HCT116 (cell line): ENCODE results near the gene SEL1L2. TPM values are rescaled to one million over a fixed set of nuclear protein-coding genes. Genes with fewer than 3 reads are reported as not detected.

Experiments
- ATAC-seq: fragments of 200-7000 bp; cut with Tn5 transposase; 2 replicates; pipeline ENCODE4 v1.9.1; 2020; ENCODE audit warnings: mild to moderate bottlenecking, moderate library complexity
- BruUV-seq: library from RNA; stranded (reverse); fragments of 400-500 nt; replicated peaks from 2 replicates; lab custom pipeline; 2021; lab: Mats Ljungman, UMichigan
- CTCF ChIA-PET: fragments of 300-600 bp; sonication (Branson Sonifier 250); formaldehyde crosslinking; loops from one replicate; lab custom pipeline; 2021; ENCODE audit warnings: antibody characterized with exemption; lab: Charles Lee
- POLR2A ChIA-PET: fragments of 300-600, 350-600 bp; sonication (Branson Sonifier 250); formaldehyde crosslinking; loops from one replicate; lab custom pipeline; 2021; ENCODE audit warnings: antibody characterized with exemption; lab: Charles Lee
- RAD21 ChIA-PET, 2 experiments: fragments of 300-600 bp; sonication (Branson Sonifier 250); formaldehyde crosslinking; loops; one replicate each; lab custom pipeline; 2023; ENCODE audit warnings: low total read pairs in 2 of 2; ENCODE audit not compliant: uncharacterized antibody in 2 of 2, unreplicated experiment in 2 of 2, low non-redundant PET in 1 of 2; lab: Charles Lee
- DNase-seq: peaks from one replicate; pipeline ENCODE4 v3.0.0-alpha.2; 2010; ENCODE audit warnings: low read depth, low spot score
- H2AFZ ChIP-seq: fragments of 200-600 bp; shearing (Covaris generic), sonication (generic); 2 replicates; pipeline ENCODE4 v1.6.1; 2017; ENCODE audit warnings: low read depth, mixed run types, mixed read lengths, antibody characterized with exemption, low read length; ENCODE audit not compliant: poor library complexity, severe bottlenecking
- H3K27ac ChIP-seq: 2 replicates; pipeline ENCODE4 v1.5.1; 2012; ENCODE audit warnings: low read depth, low read length
- H3K27me3 ChIP-seq: fragments of 200-600 bp; sonication (generic); 2 replicates; pipeline ENCODE4 v1.6.1; 2016; ENCODE audit warnings: mixed run types, low read length, mixed read lengths; ENCODE audit not compliant: insufficient read depth
- H3K36me3 ChIP-seq, 2 experiments: fragments of 200-500 bp in 1 of 2; fragments of 200-600 bp in 1 of 2; sonication (Bioruptor generic) in 1 of 2; sonication (generic) in 1 of 2; 2 replicates each; pipeline versions ENCODE4 v1.5.1 to v1.6.1; 2014 to 2016; ENCODE audit warnings: low read length in 2 of 2, inconsistent platforms in 1 of 2, mixed read lengths in 1 of 2, mixed run types in 1 of 2; ENCODE audit not compliant: insufficient read depth in 2 of 2, control insufficient read depth in 1 of 2
- H3K4me1 ChIP-seq, 2 experiments: fragments of 200-600 bp in 1 of 2; sonication (generic) in 1 of 2; 2 replicates each; pipeline versions ENCODE4 v1.5.1 to v1.6.1; 2012 to 2017; ENCODE audit warnings: low read length in 2 of 2, inconsistent platforms in 1 of 2, mild to moderate bottlenecking in 1 of 2, mixed read lengths in 1 of 2, mixed run types in 1 of 2, moderate library complexity in 1 of 2; ENCODE audit not compliant: insufficient read depth in 2 of 2, control insufficient read depth in 1 of 2
- H3K4me2 ChIP-seq: fragments of 200-600 bp; sonication (generic); 2 replicates; pipeline ENCODE4 v1.6.1; 2017; ENCODE audit warnings: mixed run types, low read length, mixed read lengths
- H3K4me3 ChIP-seq, 2 experiments: fragments of 200-600 bp in 1 of 2; sonication (generic) in 1 of 2; replicated peaks in 1 of 2; 2 replicates each; pipeline ENCODE4 v1.5.1; 2011 to 2016; ENCODE audit warnings: low read length in 2 of 2, control low read depth in 1 of 2, low read depth in 1 of 2, mild to moderate bottlenecking in 1 of 2, mixed read lengths in 1 of 2, mixed run types in 1 of 2
- H3K79me2 ChIP-seq: fragments of 200-600 bp; sonication (generic); 2 replicates; pipeline ENCODE4 v1.6.1; 2017; ENCODE audit warnings: mild to moderate bottlenecking, mixed run types, low read length, moderate library complexity, mixed read lengths; ENCODE audit not compliant: insufficient read depth
- H3K9ac ChIP-seq: fragments of 200-600 bp; sonication (generic); 2 replicates; pipeline ENCODE4 v1.6.1; 2016; ENCODE audit warnings: low read length, mixed read lengths
- H3K9me2 ChIP-seq: fragments of 200-600 bp; sonication (generic), shearing (Covaris generic); 2 replicates; pipeline ENCODE4 v1.6.1; 2017; ENCODE audit warnings: mixed run types, mild to moderate bottlenecking, moderate library complexity; ENCODE audit not compliant: insufficient read depth
- H3K9me3 ChIP-seq, 2 experiments: fragments of 200-500 bp in 1 of 2; fragments of 200-600 bp in 1 of 2; sonication (Bioruptor generic) in 1 of 2; sonication (generic) in 1 of 2; 2 replicates each; pipeline ENCODE4 v1.6.1; 2014 to 2017; ENCODE audit warnings: low read length in 2 of 2, mixed read lengths in 2 of 2, inconsistent platforms in 1 of 2, low read depth in 1 of 2, mild to moderate bottlenecking in 1 of 2, mixed run types in 1 of 2, moderate library complexity in 1 of 2; ENCODE audit not compliant: control insufficient read depth in 1 of 2, insufficient read depth in 1 of 2
- H4K20me1 ChIP-seq: fragments of 200-600 bp; sonication (generic), shearing (Covaris generic); 2 replicates; pipeline ENCODE4 v1.6.1; 2017; ENCODE audit warnings: mixed run types, mild to moderate bottlenecking, moderate library complexity; ENCODE audit not compliant: insufficient read depth
- CBX3 ChIP-seq: IDR thresholded peaks from 2 replicates; pipeline ENCODE4 v1.6.1; 2012; ENCODE audit warnings: low read depth
- CEBPB ChIP-seq: IDR thresholded peaks from 2 replicates; pipeline ENCODE4 v1.6.1; 2012; ENCODE audit warnings: low read depth
- EGR1 ChIP-seq: IDR thresholded peaks from 2 replicates; pipeline ENCODE4 v1.6.1; 2012; ENCODE audit warnings: low read depth
- ELF1 ChIP-seq: IDR thresholded peaks from 2 replicates; pipeline ENCODE4 v1.6.1; 2012; ENCODE audit warnings: low read depth, borderline replicate concordance
- EZH2 ChIP-seq: fragments of 200-600 bp; sonication (generic); IDR thresholded peaks from 2 replicates; pipeline ENCODE4 v1.6.1; 2017; ENCODE audit warnings: antibody characterized with exemption, mixed run types
- MAX ChIP-seq: IDR thresholded peaks from 2 replicates; pipeline ENCODE4 v1.6.1; 2012
- POLR2AphosphoS5 ChIP-seq: IDR thresholded peaks from 2 replicates; pipeline ENCODE4 v1.6.1; 2011; ENCODE audit warnings: mild to moderate bottlenecking, low read depth, low read length, moderate library complexity
- REST ChIP-seq: IDR thresholded peaks from 2 replicates; pipeline ENCODE4 v1.6.1; 2012; ENCODE audit warnings: low read depth
- SIN3A ChIP-seq: IDR thresholded peaks from 2 replicates; pipeline ENCODE4 v1.6.1; 2012; ENCODE audit warnings: low read depth
- SRF ChIP-seq: IDR thresholded peaks from 2 replicates; pipeline ENCODE4 v1.6.1; 2012; ENCODE audit warnings: low read depth
- ZBTB33 ChIP-seq: IDR thresholded peaks from 2 replicates; pipeline ENCODE4 v1.6.1; 2011; ENCODE audit warnings: mild to moderate bottlenecking, low read length, moderate library complexity; ENCODE audit not compliant: insufficient replicate concordance; ENCODE audit errors: extremely low read depth
- ZFX ChIP-seq: fragments of 450-650 bp; IDR thresholded peaks from 2 replicates; pipeline ENCODE4 v1.6.1; 2017
- intact Hi-C: fragments of 100-400 bp; cut with micrococcal nuclease; formaldehyde crosslinking; loops from 2 replicates; pipeline ENCODE4 v1.10.0; 2022
- total RNA-seq: library from RNA; stranded (reverse); gene quantifications from one replicate; pipeline ENCODE4 v1.2.1, GENCODE V29; 2021; ENCODE audit not compliant: unreplicated experiment

SEL1L2 gene
- total RNA-seq, 1 experiment from 2014 or later, result not detected

- no peak overlapping the region for H3K9ac ChIP-seq
- no peaks in the 10 kb centered on the region for H3K79me2 ChIP-seq
- peaks cover 5% of the 10 kb centered on the region; the same call in 1 of the 2 replicates for H4K20me1 ChIP-seq
- no peak overlapping the region for H2AFZ ChIP-seq
- intact Hi-C loops, result no loop called here
- DNase-seq (no peak), ATAC-seq (no peak)
- RAD21 ChIA-PET, result no interaction called here
- no peak overlapping the region for H3K4me2 ChIP-seq
- H3K27me3 ChIP-seq, result no peaks in the 10 kb centered on the region
- POLR2A ChIA-PET, result no interaction called here
- CTCF ChIA-PET, result no interaction called here
- no peak overlapping the region for H3K4me3 ChIP-seq
- BruUV-seq, result no TSS peak
- H3K9me3 ChIP-seq, result no peaks in the 10 kb centered on the region
- H3K27ac ChIP-seq, result no peak overlapping the region
- H3K9me2 ChIP-seq, result no peaks in the 10 kb centered on the region
- no peaks in the 10 kb centered on the region for H3K4me1 ChIP-seq
- H3K36me3 ChIP-seq, result peaks cover 48 to 50% of the 10 kb centered on the region in 2 experiments; a peak in 3 of 4 replicates
- TF ChIP-seq EZH2, result no peak
- TF ChIP-seq SIN3A, result no peak
- no peak for TF ChIP-seq CBX3
- no peak for TF ChIP-seq EGR1
These were observed 175.7 kb downstream of the SEL1L2 start for GRCh38 chr20:13814672-13815071.

GRCh38 chr20:13813910-13814309, 176.5 kb downstream of the SEL1L2 start:
- ChIA-PET CTCF (no interaction called here), POLR2A (no interaction called here), RAD21 (no interaction called here)
- Histone ChIP-seq H3K4me2 (no peak overlapping the region), H3K4me3 (no peak overlapping the region), H4K20me1 (peaks cover 5% of the 10 kb centered on the region; the same call in 1 of the 2 replicates), H3K27ac (no peak overlapping the region), H3K9ac (no peak overlapping the region), H2AFZ (no peak overlapping the region), H3K9me3 (no peaks in the 10 kb centered on the region), H3K27me3 (no peaks in the 10 kb centered on the region), H3K4me1 (no peaks in the 10 kb centered on the region), H3K9me2 (no peaks in the 10 kb centered on the region), H3K36me3 (peaks cover 56 to 57% of the 10 kb centered on the region in 2 experiments; a peak in 3 of 4 replicates), H3K79me2 (no peaks in the 10 kb centered on the region)
- ATAC-seq (no peak), DNase-seq (no peak)
- intact Hi-C loops, result no loop called here
- no TSS peak for BruUV-seq
- no peak for TF ChIP-seq ZBTB33
- TF ChIP-seq ELF1, result no peak
- no peak for TF ChIP-seq SIN3A
- no peak for TF ChIP-seq REST
- TF ChIP-seq POLR2AphosphoS5, result no peak
- no peak for TF ChIP-seq ZFX
- TF ChIP-seq MAX, result no peak
- no peak for TF ChIP-seq CEBPB
- no peak for TF ChIP-seq CBX3
- TF ChIP-seq EGR1, result no peak
- no peak for TF ChIP-seq SRF
- TF ChIP-seq EZH2, result no peak
